Ishikawa (cell line): ENCODE results near the gene CAMK1D.

Experiments
- CEBPB ChIP-seq: IDR thresholded peaks from 2 replicates; pipeline ENCODE4 v1.6.1; 2012
- CREB1 ChIP-seq: IDR thresholded peaks from 2 replicates; pipeline ENCODE4 v1.6.1; 2012; ENCODE audit warnings: low read depth
- EGR1 ChIP-seq: IDR thresholded peaks from 2 replicates; pipeline ENCODE4 v1.6.1; 2012
- EP300 ChIP-seq: IDR thresholded peaks from 2 replicates; pipeline ENCODE4 v1.6.1; 2012; ENCODE audit warnings: borderline replicate concordance
- FOXM1 ChIP-seq: IDR thresholded peaks from 2 replicates; pipeline ENCODE4 v1.6.1; 2012; ENCODE audit warnings: low read depth, borderline replicate concordance
- NFIC ChIP-seq: IDR thresholded peaks from 2 replicates; pipeline ENCODE4 v1.6.1; 2012
- RAD21 ChIP-seq: IDR thresholded peaks from 2 replicates; pipeline ENCODE4 v1.6.1; 2012; ENCODE audit warnings: low read depth
- TAF1 ChIP-seq: IDR thresholded peaks from 2 replicates; pipeline ENCODE4 v1.6.1; 2012; ENCODE audit warnings: low read depth, mild to moderate bottlenecking
- TCF12 ChIP-seq: IDR thresholded peaks from 2 replicates; pipeline ENCODE4 v1.6.1; 2012; ENCODE audit warnings: low read depth
- TEAD4 ChIP-seq: IDR thresholded peaks from 2 replicates; pipeline ENCODE4 v1.6.1; 2012
- USF1 ChIP-seq: IDR thresholded peaks from 2 replicates; pipeline ENCODE4 v1.6.1; 2012
- YY1 ChIP-seq: IDR thresholded peaks from 2 replicates; pipeline ENCODE4 v1.6.1; 2012; ENCODE audit warnings: low read depth
- ZBTB7A ChIP-seq: IDR thresholded peaks from 2 replicates; pipeline ENCODE4 v1.6.1; 2012; ENCODE audit warnings: low read depth
- TF ChIP-seq, protein P1 (sequence below): IDR thresholded peaks from 2 replicates; pipeline ENCODE4 v1.6.1; 2012; ENCODE audit warnings: low read depth, mild to moderate bottlenecking
- TF ChIP-seq, protein P2 (sequence below): IDR thresholded peaks from 2 replicates; pipeline ENCODE4 v1.6.1; 2012

The CAMK1D gene

DNA sequence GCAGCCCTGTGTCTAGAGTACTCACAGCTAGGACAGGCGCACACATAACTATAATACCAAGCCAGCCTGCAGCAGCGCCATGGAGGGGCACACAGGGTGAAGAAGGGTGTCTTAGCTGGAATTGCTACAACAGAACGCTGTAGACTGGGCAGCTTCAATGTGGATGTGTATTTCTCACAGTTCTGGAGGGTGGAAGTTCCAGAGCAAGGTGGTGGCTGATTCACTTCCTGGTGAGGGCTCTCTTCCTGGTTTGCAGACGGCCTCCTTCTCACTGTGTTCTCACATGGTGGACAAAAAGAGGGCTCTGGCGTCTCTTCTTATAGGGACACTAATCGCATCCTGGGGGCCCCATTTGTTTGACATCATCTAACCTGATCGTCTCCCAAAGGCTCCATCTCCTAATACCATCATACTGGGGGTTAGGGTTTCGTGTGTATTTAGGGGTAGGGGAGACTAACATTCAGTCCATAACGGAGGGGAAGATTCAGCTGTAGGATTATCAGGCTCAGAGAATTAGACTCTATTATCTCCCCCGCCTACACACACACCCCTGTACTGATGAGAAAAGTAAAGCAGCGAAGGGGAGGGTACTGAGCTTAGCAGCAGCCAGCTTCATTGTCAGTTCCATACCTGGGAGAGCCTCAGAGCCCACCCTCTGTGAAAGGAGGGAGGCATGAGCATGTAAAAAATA, 363.1 kb downstream of the CAMK1D start:
- no peak for TF ChIP-seq EP300
- TF ChIP-seq CEBPB = no peak
- TF ChIP-seq, protein P1, sequence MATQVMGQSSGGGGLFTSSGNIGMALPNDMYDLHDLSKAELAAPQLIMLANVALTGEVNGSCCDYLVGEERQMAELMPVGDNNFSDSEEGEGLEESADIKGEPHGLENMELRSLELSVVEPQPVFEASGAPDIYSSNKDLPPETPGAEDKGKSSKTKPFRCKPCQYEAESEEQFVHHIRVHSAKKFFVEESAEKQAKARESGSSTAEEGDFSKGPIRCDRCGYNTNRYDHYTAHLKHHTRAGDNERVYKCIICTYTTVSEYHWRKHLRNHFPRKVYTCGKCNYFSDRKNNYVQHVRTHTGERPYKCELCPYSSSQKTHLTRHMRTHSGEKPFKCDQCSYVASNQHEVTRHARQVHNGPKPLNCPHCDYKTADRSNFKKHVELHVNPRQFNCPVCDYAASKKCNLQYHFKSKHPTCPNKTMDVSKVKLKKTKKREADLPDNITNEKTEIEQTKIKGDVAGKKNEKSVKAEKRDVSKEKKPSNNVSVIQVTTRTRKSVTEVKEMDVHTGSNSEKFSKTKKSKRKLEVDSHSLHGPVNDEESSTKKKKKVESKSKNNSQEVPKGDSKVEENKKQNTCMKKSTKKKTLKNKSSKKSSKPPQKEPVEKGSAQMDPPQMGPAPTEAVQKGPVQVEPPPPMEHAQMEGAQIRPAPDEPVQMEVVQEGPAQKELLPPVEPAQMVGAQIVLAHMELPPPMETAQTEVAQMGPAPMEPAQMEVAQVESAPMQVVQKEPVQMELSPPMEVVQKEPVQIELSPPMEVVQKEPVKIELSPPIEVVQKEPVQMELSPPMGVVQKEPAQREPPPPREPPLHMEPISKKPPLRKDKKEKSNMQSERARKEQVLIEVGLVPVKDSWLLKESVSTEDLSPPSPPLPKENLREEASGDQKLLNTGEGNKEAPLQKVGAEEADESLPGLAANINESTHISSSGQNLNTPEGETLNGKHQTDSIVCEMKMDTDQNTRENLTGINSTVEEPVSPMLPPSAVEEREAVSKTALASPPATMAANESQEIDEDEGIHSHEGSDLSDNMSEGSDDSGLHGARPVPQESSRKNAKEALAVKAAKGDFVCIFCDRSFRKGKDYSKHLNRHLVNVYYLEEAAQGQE = no peak
- no peak for TF ChIP-seq EGR1
- no peak for TF ChIP-seq TEAD4
- no peak for TF ChIP-seq TAF1
- TF ChIP-seq USF1 = no peak
- no peak for TF ChIP-seq TCF12
- TF ChIP-seq, protein P2, sequence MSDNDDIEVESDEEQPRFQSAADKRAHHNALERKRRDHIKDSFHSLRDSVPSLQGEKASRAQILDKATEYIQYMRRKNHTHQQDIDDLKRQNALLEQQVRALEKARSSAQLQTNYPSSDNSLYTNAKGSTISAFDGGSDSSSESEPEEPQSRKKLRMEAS = no peak
- TF ChIP-seq RAD21 = no peak
- TF ChIP-seq YY1 = no peak

GRCh38 chr10:12716042-12716441, 366.7 kb downstream of the CAMK1D start:
- TF ChIP-seq CREB1 = no peak
- TF ChIP-seq FOXM1 = no peak
- no peak for TF ChIP-seq EGR1
- no peak for TF ChIP-seq ZBTB7A
- TF ChIP-seq, protein P2 = no peak
- TF ChIP-seq CEBPB = no peak
- no peak for TF ChIP-seq USF1
- no peak for TF ChIP-seq RAD21
- no peak for TF ChIP-seq EP300

- TF ChIP-seq RAD21 (peak; percentile 22; the same call in 1 of the 2 replicates), USF1 (no peak)
These were observed 368.8 kb downstream of the CAMK1D start for GRCh38 chr10:12717981-12718707.

- TF ChIP-seq USF1 (no peak), CEBPB (peak; percentile 66)
These were observed 370.0 kb downstream of the CAMK1D start for GRCh38 chr10:12719365-12719764.

GRCh38 chr10:12720217-12720981, 371.1 kb downstream of the CAMK1D start:
- peak; percentile 73 for TF ChIP-seq TCF12
- peak; percentile 84 for TF ChIP-seq TEAD4
- peak; percentile 80; the same call in 1 of the 2 replicates for TF ChIP-seq EP300
- TF ChIP-seq, protein P2 = peak; percentile 35; the same call in 1 of the 2 replicates
- peak; percentile 81 for TF ChIP-seq CEBPB
- TF ChIP-seq FOXM1 = no peak
- TF ChIP-seq RAD21 = peak; percentile 10; the same call in 1 of the 2 replicates
- peak; percentile 96 for TF ChIP-seq NFIC
- TF ChIP-seq, protein P1 = no peak
